ENCODE results near the gene DUSP18. TPM values are rescaled to one million over a fixed set of nuclear protein-coding genes. Genes with fewer than 3 reads are reported as not detected.
"Not testable (repeated sequence)": the region's sequence is repeated elsewhere in the genome, so short reads cannot be mapped to it uniquely, and the experiment has no call there.

DUSP18 gene
- polyA plus RNA-seq, 3 donors = 5.5 to 6.9 (median 6.5) TPM

GRCh38 chr22:30640839-30641430 lies 26.7 kb downstream of the DUSP18 start:
- no peak for DNase-seq (ENCODE audit: low read depth in 3 of 3, low spot score in 2 of 3)

DNA sequence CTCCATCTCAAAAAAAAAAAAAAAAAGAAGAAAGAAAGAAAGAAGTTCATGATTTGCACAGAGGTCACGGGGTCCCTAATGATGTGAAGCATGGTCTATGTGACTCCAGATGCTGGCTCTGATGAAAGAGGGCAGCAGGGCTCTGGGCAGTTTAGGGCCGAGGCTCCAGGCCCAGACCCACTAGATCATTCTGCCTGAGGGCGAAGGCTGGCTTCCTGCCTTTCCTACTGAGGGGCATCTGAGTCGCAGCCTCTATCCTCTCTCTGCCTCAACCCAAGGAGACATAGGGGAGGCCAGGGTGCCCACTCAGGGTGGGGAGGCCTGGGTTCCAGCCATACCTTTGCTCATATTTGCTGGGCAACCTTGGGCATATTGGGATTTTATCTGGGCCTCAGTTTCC lies 27.3 kb downstream of the DUSP18 start:
- DNase-seq (ENCODE audit: low read depth in 3 of 3, low spot score in 2 of 3) = no peak

DNA sequence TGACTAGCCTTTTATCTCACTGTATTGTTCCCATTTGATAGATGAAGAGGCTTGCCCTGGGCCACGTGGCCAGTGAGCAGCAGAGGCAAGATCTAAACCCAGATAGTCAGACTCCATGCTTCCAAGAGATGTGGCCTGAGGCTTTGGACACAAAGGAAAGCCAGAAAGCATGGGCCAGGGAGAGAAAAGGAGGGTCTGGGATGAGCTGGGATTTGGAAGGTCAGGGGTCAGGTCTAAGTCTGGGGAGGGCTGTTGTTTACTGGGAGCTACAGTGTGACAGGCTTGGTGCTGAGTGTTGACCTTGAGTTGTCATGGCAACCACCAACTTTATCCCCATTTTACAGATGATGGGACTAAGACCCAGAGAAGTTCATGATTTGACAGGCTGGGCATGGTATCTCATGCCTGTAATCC lies 30.0 kb downstream of the DUSP18 start:
- DNase-seq (ENCODE audit: low read depth in 3 of 3, low spot score in 2 of 3) = no peak

GRCh38 chr22:30636226-30637077 lies 31.2 kb downstream of the DUSP18 start:
- DNase-seq (ENCODE audit: low read depth in 3 of 3, low spot score in 2 of 3) = no peak

- peak; percentile 27 to 73 (median 72) for DNase-seq (ENCODE audit: low read depth in 3 of 3, low spot score in 2 of 3)
Measured at GRCh38 chr22:30635273-30636225, 32.1 kb downstream of the DUSP18 start, which contains the start of gene SLC35E4. SLC35E4 (plus strand) TSS chr22:30635781; CDS start chr22:30636451, 670 bp downstream.

DNA sequence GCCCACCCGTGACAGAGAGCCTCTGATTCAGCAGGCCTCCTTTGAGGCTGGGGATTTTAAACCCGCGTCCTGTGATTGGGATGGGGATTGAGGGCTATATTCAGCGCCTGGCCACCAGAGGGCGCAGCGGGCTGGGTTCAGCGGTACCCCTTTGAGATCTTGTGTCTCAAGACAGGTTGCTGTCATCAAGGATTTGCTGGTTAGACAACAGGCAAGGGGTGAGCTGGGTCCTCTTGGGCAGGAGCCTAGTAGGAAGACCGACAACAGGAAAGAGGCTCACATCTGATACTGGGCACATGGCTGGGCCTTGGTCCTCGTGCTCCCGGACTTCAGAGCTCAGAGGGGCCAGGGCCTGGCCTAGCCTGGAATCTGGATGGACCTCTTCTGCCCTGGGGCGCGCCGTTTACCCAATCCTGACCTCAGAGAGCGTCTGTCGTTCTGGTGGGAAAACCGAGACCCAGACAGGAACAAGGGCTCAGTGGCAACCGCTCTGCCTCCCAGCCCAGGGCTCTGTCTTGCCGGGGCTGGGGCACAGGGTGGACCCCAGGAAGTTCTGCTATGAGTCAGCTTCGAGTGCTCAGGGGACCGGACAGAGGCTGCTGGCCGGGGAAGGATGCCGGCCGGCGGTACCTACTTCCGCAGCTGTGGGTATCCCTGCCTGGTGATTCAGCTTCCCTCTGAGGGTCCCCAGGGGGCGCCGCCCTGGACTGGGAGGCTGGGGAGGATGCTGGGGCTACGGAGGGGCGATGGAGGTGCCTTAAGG lies 33.0 kb downstream of the DUSP18 start:
- DNase-seq (ENCODE audit: low read depth in 3 of 3, low spot score in 2 of 3) = peak; percentile 54 to 65 (median 64)

GRCh38 chr22:30631469-30631868 lies 36.2 kb downstream of the DUSP18 start:
- not testable (repeated sequence) for DNase-seq (ENCODE audit: low read depth in 3 of 3, low spot score in 2 of 3)

GRCh38 chr22:30628491-30628890 lies 39.2 kb downstream of the DUSP18 start:
- no peak for DNase-seq (ENCODE audit: low read depth in 3 of 3, low spot score in 2 of 3)

- no peak for DNase-seq (ENCODE audit: low read depth in 3 of 3, low spot score in 2 of 3)
Measured at GRCh38 chr22:30627471-30627870, 40.2 kb downstream of the DUSP18 start.

DNA sequence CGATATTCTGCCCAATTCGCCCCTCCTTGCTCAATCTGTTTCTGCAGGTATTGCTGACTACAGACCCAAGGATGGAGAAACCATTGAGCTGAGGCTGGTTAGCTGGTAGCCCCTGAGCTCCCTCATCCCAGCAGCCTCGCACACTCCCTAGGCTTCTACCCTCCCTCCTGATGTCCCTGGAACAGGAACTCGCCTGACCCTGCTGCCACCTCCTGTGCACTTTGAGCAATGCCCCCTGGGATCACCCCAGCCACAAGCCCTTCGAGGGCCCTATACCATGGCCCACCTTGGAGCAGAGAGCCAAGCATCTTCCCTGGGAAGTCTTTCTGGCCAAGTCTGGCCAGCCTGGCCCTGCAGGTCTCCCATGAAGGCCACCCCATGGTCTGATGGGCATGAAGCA lies 41.3 kb downstream of the DUSP18 start:
- DNase-seq (ENCODE audit: low read depth in 3 of 3, low spot score in 2 of 3) = no peak

- DNase-seq (ENCODE audit: low read depth in 3 of 3, low spot score in 2 of 3) = not testable (repeated sequence)
Measured at GRCh38 chr22:30619909-30620308, 47.8 kb downstream of the DUSP18 start.

- DNase-seq (ENCODE audit: low read depth in 3 of 3, low spot score in 2 of 3) = no peak
Measured at GRCh38 chr22:30617819-30618218, 49.9 kb downstream of the DUSP18 start.

GRCh38 chr22:30615543-30615954 lies 52.1 kb downstream of the DUSP18 start:
- no peak for DNase-seq (ENCODE audit: low read depth in 3 of 3, low spot score in 2 of 3)

DNA sequence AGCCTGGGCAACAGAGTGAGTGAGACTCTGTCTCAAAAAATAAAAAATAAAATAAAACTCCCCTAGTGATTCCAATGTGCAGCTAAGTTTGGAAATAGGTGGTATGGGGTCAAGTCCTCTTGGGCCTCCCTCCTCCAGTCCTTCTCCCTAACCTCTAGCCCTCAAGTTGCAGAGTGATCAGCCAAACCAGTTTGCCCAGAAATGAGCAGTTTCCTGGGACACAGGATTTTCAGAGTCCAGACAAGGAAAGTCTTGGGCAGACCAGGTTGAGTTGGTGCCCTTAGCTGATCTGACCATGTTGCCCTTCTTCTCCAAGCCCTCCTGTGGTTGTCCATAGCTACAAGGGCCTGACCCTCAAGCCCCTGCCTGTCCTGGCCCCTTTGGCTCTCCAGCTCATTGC lies 52.8 kb downstream of the DUSP18 start:
- DNase-seq (ENCODE audit: low read depth in 3 of 3, low spot score in 2 of 3) = no peak

DNA sequence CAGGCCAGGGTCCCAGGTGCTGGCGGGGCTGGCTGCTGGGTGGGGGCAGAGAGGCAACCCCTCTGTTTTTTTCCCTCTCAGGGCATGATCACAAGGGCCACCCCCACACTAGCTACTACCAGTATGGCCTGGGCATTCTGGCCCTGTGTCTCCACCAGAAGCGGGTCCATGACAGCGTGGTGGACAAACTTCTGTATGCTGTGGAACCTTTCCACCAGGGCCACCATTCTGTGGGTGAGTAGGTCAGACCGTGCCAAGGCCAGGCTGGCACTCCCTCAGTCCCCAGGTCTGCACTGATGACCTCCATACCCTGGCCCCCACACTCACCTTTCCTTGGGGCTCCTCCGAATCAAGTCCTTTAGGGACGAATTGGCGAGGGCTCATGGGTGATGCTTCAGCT lies 53.4 kb downstream of the DUSP18 start:
- no peak for DNase-seq (ENCODE audit: low read depth in 3 of 3, low spot score in 2 of 3)

GRCh38 chr22:30612789-30613188 lies 54.9 kb downstream of the DUSP18 start:
- no peak for DNase-seq (ENCODE audit: low read depth in 3 of 3, low spot score in 2 of 3)
